ENCODE data around the gene EIF4G2.

Gene EIF4G2

DNA sequence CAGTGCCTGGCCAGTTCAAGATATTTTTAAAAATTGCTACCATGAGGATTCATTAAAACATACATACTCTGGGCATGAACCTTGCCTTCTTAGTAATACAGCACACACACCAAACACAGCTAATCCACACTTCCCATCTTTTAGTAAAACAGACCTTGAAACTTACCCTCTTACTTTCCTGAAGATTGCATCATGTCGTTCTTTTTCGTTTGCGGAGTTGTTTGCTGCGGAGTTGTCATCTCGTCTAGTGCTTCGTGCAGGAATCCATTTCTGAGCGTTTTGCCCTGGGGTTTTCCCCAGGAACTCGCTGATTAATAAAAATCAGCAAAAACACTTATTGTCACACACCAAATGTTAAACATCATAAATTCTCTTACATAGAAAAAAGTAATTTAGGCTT is 3.0 kb downstream of the EIF4G2 start:
- no peak for TF ChIP-seq POLR2AphosphoS5 (IDR thresholded peaks at IDR 0.05; ENCODE audit: low read depth, low read length)
- no peak for TF ChIP-seq FOXP2 (optimal IDR thresholded peaks at IDR 0.05; ENCODE audit: borderline replicate concordance, extremely low read depth, extremely low read length, insufficient read depth)
- no peak for TF ChIP-seq SIN3A (IDR thresholded peaks at IDR 0.05; ENCODE audit: borderline replicate concordance, insufficient read depth, low read length)
- TF ChIP-seq TAF1 (IDR thresholded peaks at IDR 0.05; ENCODE audit: borderline replicate concordance, insufficient read depth, low read length), result no peak
- TF ChIP-seq, protein P1, sequence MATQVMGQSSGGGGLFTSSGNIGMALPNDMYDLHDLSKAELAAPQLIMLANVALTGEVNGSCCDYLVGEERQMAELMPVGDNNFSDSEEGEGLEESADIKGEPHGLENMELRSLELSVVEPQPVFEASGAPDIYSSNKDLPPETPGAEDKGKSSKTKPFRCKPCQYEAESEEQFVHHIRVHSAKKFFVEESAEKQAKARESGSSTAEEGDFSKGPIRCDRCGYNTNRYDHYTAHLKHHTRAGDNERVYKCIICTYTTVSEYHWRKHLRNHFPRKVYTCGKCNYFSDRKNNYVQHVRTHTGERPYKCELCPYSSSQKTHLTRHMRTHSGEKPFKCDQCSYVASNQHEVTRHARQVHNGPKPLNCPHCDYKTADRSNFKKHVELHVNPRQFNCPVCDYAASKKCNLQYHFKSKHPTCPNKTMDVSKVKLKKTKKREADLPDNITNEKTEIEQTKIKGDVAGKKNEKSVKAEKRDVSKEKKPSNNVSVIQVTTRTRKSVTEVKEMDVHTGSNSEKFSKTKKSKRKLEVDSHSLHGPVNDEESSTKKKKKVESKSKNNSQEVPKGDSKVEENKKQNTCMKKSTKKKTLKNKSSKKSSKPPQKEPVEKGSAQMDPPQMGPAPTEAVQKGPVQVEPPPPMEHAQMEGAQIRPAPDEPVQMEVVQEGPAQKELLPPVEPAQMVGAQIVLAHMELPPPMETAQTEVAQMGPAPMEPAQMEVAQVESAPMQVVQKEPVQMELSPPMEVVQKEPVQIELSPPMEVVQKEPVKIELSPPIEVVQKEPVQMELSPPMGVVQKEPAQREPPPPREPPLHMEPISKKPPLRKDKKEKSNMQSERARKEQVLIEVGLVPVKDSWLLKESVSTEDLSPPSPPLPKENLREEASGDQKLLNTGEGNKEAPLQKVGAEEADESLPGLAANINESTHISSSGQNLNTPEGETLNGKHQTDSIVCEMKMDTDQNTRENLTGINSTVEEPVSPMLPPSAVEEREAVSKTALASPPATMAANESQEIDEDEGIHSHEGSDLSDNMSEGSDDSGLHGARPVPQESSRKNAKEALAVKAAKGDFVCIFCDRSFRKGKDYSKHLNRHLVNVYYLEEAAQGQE (IDR thresholded peaks at IDR 0.05; ENCODE audit: insufficient read depth in 1 of 2, low read depth in 2 of 2, low read length in 2 of 2), result no peak

DNA sequence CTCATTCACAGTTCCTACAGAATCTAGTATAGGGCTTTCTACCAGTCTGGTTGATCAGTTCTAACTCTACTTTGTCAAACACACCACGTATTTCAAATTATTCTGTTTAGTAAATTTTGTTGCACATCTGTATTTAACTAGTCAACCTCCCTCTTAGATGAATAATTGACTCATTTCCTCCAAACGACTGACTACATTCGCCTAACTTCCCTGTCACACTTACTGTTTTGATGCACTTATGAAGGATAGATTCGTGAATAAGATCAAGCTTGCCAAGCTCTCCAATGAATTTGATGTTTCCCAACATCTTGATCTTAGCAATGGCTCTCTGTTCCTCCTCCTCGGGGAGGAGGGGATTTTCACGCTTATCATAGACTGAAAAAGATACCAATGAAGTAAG is 5.0 kb downstream of the EIF4G2 start:
- TF ChIP-seq, protein P1 (IDR thresholded peaks at IDR 0.05; ENCODE audit: insufficient read depth in 1 of 2, low read depth in 2 of 2, low read length in 2 of 2), result no peak
- no peak for TF ChIP-seq FOXP2 (optimal IDR thresholded peaks at IDR 0.05; ENCODE audit: borderline replicate concordance, extremely low read depth, extremely low read length, insufficient read depth)
- no peak for TF ChIP-seq POLR2AphosphoS5 (IDR thresholded peaks at IDR 0.05; ENCODE audit: low read depth, low read length)

DNA sequence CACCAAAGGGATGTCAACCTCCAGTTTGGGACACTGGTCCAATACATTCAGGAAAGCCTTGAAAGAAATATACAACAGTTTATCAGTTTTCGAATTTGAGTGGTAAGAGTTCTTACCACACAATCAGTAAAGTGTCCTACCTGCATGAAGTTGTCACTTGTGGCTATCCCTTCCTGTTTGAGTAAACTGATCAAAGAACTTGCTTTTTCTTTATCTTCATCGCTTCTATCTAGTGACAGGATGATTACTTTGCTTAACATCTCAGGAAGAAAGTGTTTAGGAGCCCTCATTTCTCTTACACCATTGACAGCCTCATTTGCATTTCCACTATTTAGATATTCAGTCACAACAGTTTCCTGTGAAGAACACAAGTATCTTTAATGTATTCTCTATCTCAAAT is 8.4 kb downstream of the EIF4G2 start:
- TF ChIP-seq FOXP2 (optimal IDR thresholded peaks at IDR 0.05; ENCODE audit: borderline replicate concordance, extremely low read depth, extremely low read length, insufficient read depth), result no peak
- TF ChIP-seq, protein P1 (IDR thresholded peaks at IDR 0.05; ENCODE audit: insufficient read depth in 1 of 2, low read depth in 2 of 2, low read length in 2 of 2), result no peak
- TF ChIP-seq SIN3A (IDR thresholded peaks at IDR 0.05; ENCODE audit: borderline replicate concordance, insufficient read depth, low read length), result no peak
- TF ChIP-seq POLR2AphosphoS5 (IDR thresholded peaks at IDR 0.05; ENCODE audit: low read depth, low read length), result no peak
- no peak for TF ChIP-seq TAF1 (IDR thresholded peaks at IDR 0.05; ENCODE audit: borderline replicate concordance, insufficient read depth, low read length)

DNA sequence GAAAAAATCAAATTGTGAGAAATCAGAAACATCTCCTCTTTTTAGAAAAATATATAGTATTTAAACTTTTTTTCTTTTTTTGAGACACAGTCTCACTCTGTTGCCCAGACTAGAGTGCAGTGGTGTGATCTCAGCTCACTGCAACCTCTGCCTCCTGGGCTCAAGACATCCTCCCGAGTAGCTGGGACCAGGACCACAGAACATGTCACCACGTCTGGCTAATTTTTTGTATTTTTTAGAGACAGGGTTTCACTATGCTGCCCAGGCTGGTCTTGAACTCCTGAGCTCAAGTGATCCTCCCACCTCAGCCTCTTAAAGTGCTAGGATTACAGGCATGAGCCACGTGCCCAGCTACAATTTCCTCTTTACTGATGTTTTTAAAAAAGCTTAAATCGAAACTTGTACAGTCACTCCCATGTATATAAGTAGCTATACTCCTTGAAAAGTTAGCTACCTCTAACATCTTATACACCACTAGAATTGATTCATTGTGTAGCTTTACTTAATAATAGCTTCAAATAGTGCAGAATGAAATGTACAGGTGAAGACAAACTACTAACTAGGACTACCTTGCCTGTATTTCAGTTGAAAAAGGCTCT is 10.3 kb downstream of the EIF4G2 start:
- no peak for TF ChIP-seq POLR2AphosphoS5 (IDR thresholded peaks at IDR 0.05; ENCODE audit: low read depth, low read length)
- TF ChIP-seq, protein P1 (IDR thresholded peaks at IDR 0.05; ENCODE audit: insufficient read depth in 1 of 2, low read depth in 2 of 2, low read length in 2 of 2), result no peak
- no peak for TF ChIP-seq TAF1 (IDR thresholded peaks at IDR 0.05; ENCODE audit: borderline replicate concordance, insufficient read depth, low read length)
- TF ChIP-seq FOXP2 (optimal IDR thresholded peaks at IDR 0.05; ENCODE audit: borderline replicate concordance, extremely low read depth, extremely low read length, insufficient read depth), result no peak
- TF ChIP-seq SIN3A (IDR thresholded peaks at IDR 0.05; ENCODE audit: borderline replicate concordance, insufficient read depth, low read length), result no peak

DNA sequence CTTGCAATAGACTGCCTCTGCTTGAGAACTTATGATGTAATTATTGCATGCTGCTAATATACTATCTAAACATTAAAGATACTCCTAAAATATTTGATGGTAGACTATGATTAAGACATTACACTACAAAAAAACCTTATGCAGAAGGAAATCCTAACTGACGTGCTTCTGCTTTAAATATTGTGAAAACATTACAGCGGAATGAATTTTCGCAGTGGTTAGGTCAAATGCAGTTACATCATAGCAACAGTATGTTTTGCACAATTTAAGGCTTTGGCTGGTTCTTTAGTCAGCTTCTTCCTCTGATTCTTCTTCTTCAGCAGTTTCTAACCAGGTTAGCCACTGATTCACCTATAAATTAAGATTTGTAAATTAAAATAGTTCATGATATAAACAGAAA is 11.2 kb downstream of the EIF4G2 start:
- TF ChIP-seq TAF1 (IDR thresholded peaks at IDR 0.05; ENCODE audit: borderline replicate concordance, insufficient read depth, low read length), result no peak
- TF ChIP-seq POLR2AphosphoS5 (IDR thresholded peaks at IDR 0.05; ENCODE audit: low read depth, low read length), result no peak; the same call in 1 of the 2 replicates
- TF ChIP-seq SIN3A (IDR thresholded peaks at IDR 0.05; ENCODE audit: borderline replicate concordance, insufficient read depth, low read length), result no peak
- TF ChIP-seq, protein P1 (IDR thresholded peaks at IDR 0.05; ENCODE audit: insufficient read depth in 1 of 2, low read depth in 2 of 2, low read length in 2 of 2), result no peak
- TF ChIP-seq FOXP2 (optimal IDR thresholded peaks at IDR 0.05; ENCODE audit: borderline replicate concordance, extremely low read depth, extremely low read length, insufficient read depth), result no peak

Measured in PFSK-1 (cell line).